C4-2B (cell line): ENCODE data around the gene OSM.
A peak's percentile ranks its signal among the peaks of the same experiment; 100 is the strongest.

Source experiments
- H3K27ac ChIP-seq: fragments of 450-650 bp; 2 replicates; pipeline ENCODE4 v1.5.1; 2017
- ZFX ChIP-seq: fragments of 450-650 bp; IDR thresholded peaks from 2 replicates; pipeline ENCODE4 v1.6.1; 2017
- TF ChIP-seq, protein P1 (sequence below): fragments of 450-650 bp; conservative IDR thresholded peaks from 2 replicates; pipeline ENCODE4 v1.5.1; 2017; ENCODE audit warnings: mild to moderate bottlenecking

Gene OSM

DNA sequence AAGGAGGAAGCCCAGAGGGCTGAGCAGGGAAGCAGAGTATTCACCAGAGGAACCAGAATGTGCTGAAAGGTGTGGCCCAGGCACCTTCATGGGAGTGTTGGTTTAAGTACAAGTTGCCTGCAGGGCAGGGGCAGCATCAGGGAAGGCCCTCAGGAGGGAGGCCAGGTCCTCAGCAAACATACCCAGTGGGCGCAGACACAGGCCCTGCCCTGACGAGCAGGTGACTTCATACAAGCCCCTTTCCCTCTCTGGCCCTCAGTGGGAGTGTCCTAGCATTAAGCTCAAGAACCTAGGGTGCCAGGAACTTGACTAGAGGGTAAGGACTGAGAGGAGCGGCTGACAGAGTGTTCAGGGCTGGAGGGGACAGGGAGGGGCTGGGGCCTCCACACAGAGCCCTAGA lies 30.2 kb upstream of the OSM start:
- peak overlapping the region; percentile 85 for H3K27ac ChIP-seq

DNA sequence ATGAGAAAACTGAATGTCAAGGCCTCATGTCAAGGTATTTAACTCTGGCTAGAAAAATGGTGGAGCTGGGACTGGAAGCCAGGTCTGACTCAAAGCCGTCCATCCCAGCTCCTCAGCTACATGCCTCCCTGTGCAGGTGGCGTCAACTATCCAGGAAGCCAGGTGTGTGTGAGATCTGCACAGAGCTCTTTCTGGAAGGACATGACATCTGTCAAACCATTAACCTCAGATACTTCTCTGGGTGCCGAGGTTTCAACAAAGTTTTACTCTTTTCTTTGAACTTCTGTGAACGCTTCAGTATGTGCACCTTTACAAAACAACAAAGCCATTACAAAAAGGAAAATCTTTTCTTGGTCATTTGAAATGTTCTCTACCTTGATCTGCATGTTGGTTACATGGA lies 29.7 kb upstream of the OSM start:
- H3K27ac ChIP-seq = no peak overlapping the region
- TF ChIP-seq ZFX = no peak
- TF ChIP-seq, protein P1, sequence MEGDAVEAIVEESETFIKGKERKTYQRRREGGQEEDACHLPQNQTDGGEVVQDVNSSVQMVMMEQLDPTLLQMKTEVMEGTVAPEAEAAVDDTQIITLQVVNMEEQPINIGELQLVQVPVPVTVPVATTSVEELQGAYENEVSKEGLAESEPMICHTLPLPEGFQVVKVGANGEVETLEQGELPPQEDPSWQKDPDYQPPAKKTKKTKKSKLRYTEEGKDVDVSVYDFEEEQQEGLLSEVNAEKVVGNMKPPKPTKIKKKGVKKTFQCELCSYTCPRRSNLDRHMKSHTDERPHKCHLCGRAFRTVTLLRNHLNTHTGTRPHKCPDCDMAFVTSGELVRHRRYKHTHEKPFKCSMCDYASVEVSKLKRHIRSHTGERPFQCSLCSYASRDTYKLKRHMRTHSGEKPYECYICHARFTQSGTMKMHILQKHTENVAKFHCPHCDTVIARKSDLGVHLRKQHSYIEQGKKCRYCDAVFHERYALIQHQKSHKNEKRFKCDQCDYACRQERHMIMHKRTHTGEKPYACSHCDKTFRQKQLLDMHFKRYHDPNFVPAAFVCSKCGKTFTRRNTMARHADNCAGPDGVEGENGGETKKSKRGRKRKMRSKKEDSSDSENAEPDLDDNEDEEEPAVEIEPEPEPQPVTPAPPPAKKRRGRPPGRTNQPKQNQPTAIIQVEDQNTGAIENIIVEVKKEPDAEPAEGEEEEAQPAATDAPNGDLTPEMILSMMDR = no peak

More for the DNA sequence above, 30.2 kb upstream of the OSM start:
- TF ChIP-seq ZFX = no peak
- TF ChIP-seq, protein P1 = no peak

DNA sequence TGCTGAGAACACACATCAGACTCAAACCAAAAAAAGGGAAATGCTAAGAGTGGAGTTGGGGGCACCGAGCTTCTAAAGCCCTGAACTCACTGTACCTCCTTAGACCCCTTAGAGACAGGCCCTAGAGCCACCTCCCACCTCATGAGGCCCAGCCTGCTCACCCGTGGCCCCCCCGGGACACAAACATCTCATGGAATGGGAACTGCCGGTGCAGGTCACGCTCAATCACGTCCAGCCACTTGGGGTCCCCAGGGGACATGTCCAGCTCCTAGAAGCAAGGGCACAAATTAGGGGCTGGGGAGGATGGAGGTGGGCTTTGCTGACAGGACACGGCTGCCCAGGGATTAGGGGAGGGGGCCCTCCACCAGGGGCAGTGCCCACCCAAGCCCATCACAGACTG lies 28.9 kb upstream of the OSM start:
- TF ChIP-seq, protein P1 = no peak
- no peak for TF ChIP-seq ZFX
- no peak overlapping the region for H3K27ac ChIP-seq

DNA sequence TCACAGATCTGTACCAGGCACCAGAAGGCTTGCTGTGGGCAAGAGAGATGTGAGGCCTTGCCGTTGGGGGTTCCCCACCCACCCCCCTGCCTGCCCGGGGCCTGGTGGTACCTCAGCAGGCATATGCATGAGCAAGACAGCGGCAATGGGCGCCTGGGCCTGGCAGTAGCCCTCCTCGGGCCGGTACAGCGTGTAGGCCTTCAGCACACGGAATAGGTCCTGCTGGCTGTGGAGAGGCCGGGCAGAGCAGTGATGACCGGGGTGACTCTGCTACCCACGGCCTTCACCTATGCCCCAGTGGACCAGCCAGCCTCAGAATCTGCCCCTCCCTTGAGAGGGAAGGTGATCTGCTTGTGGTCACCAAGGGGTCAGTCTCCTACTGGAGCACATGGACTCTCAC lies 28.2 kb upstream of the OSM start:
- TF ChIP-seq, protein P1 = no peak
- TF ChIP-seq ZFX = no peak
- no peak overlapping the region for H3K27ac ChIP-seq

DNA sequence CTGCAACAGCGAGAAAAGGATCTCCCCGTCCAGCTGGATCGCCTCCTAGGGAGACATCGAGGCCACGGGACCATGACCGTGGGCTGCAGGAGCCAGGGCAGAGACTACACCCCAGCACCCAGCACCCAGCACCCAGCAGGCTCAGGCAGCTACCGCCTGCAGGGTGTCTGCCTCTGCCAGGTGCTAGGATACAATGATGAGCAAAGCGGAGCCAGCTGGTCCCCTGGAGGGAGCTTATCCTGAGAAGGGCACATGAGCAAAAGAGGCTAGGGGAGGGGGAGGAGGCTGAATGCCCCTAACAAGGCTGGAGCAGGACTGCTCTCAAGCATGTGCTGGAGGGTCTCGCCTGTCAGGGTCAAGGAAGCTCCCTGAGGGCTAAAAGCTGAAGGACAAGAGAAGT lies 27.4 kb upstream of the OSM start:
- no peak for TF ChIP-seq ZFX
- TF ChIP-seq, protein P1 = no peak
- no peak overlapping the region for H3K27ac ChIP-seq

DNA sequence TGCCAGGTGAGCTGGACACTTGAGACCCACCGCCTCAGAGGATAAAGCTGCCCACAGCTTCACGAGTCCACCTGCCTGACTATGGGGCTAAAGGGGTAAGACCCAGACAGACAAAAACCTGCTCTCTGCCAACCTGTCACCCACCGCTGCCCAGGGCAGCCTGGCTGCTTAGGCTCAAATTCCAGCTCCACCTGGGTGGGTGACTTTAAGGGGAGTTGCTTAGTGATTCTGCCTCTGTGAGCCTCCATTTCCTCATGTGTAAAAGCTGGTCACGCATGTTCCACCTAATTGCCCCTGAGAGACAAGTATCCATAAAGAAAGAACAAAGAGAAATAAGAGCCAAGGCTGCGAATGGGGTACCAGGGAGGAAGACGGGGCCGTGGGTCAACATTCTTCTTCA lies 26.4 kb upstream of the OSM start:
- no peak overlapping the region for H3K27ac ChIP-seq
- TF ChIP-seq ZFX = no peak
- TF ChIP-seq, protein P1 = no peak

DNA sequence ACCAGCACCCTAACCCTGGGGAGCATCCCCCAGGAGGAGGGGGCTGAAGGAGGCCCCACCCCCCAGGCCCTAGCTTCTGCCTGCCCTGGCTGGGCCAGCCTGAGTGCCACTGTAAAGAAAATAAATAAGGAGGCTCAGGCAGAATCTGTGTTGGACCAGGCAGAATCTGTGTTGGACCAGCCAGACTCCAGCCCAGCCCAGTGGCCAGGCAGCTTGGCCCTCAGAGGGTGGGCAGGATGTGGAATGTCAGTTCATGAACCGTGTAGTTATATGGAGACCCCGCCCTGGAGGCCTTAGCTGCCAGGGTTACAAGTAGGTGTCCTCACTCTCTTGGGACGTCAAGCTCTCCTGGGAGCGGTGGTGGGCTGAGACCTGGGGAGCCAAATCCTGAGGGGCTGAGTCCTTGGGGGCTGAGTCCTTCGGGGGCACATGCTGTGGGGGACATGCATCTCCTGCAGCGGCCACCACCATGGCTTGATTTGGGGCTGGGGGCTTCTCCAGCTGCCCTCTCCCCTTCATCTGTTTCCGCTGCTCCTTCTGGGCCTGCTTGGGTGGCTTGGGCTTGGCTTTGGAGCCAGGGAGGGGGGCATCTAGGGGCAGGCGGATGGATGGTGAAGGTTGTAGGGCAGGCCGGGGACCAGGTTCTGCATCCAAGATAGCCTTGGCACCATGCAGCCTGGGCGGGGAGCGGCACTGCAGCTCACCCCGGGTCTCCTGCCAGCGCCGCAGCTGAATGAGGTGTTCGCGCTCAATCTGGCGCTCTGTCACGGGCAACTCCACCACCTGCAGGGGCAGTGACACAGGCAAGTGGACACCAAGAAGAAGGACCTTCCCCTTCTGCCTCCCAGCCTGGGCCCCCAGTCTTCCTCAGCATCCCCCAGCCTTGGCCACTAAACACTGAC lies 25.7 kb upstream of the OSM start:
- TF ChIP-seq, protein P1 = no peak
- no peak for TF ChIP-seq ZFX
- peak overlapping the region; percentile 77 for H3K27ac ChIP-seq
